ENCODE measurements around the gene ARHGAP27.

ARHGAP27 gene

DNA sequence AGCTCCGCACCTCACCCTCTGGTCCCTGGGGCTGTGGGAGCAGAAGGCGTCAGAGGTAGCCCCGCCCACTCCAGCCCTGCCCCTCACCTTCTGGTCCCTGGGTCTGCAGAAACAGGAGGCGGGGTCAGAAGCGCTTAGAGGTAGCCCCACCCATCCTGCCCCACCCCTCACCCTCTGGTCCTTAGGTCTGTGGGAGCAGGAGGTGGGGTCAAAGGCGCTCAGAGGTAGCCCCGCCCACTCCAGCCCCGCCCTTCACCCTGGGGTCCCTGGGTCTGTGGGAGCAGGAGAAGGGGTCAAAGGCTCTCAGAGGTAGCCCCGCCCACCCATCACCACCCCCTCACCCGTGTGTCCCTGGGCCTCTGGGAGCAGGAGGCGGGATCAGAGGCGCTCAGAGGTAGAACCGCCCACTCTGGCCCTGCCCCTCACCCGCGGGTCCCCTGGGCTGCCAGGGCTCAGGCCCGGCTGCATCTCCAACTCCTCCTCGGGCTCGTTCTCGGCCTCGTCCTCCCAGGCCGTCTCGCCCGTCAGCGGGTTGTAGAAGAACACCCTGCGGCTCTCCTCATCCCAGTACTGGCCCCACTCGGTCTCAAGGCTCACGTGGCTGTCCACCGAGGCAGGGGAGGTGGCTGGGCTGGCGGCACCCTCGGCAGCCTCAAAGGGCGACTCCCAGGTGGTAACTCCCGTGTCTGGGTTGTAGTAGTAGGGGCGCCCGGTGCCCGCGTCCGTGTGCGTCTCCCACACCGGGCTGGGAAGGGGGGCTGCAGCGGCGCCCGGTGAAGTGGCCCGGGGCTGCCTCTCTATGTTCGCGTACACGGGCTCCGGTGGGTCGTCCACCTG lies 27.2 kb downstream of the ARHGAP27 start:
- DNase-seq = no peak

- DNase-seq = no peak
These were observed 27.8 kb downstream of the ARHGAP27 start for GRCh38 chr17:45404870-45405249.

DNA sequence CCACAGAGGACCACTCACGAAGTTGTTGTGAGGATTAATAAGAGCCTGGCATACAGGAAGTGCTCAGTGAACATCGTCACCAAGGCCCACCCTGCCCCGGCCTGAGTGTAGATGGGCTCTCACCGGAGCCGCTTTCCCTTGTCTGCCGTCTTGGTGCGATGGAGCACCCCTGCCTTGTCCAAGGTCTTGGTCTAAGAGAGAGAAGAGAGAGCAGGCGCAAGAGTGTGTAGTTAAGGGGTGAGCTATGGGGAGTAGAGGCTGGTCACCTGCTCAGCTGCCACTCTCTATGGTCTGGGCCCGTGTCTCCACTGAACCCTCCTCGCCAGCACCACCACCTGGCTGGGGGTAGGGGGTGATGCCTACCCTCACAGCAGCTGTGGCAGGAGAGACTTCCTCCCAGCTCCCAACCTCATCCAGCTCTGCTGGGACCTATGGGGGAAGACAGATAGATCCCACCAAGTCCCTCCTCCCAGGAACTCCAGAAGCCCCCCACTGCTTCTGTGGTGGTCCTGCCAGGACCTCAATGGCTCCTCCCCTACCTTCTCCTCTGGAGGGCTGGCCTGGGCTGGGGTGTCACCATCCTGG lies 28.7 kb downstream of the ARHGAP27 start:
- no peak for DNase-seq

GRCh38 chr17:45402916-45403315 lies 29.8 kb downstream of the ARHGAP27 start:
- DNase-seq = no peak

DNA sequence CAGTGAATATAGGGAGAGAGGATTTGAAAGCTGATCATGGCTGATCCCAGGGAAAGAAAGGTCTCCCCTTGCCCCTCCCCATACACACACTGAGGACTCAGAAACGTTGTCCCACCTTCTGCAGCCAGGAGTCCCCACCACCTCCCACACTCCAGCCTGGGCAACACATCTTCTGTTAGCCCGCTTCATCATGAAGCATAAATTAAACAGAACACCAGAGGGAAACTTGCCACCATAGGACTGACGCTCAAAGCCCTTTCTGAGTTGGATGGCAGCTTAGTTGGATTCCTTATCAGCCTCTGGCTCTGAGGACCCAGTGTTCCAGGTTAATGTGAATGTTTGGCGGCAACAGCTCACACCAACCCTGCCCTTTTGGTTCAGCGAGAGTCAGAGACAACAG lies 33.9 kb downstream of the ARHGAP27 start:
- DNase-seq = no peak

GRCh38 chr17:45397796-45398195 lies 34.9 kb downstream of the ARHGAP27 start:
- no peak for DNase-seq

GRCh38 chr17:45396496-45397205 lies 36.0 kb downstream of the ARHGAP27 start:
- no peak for DNase-seq

DNA sequence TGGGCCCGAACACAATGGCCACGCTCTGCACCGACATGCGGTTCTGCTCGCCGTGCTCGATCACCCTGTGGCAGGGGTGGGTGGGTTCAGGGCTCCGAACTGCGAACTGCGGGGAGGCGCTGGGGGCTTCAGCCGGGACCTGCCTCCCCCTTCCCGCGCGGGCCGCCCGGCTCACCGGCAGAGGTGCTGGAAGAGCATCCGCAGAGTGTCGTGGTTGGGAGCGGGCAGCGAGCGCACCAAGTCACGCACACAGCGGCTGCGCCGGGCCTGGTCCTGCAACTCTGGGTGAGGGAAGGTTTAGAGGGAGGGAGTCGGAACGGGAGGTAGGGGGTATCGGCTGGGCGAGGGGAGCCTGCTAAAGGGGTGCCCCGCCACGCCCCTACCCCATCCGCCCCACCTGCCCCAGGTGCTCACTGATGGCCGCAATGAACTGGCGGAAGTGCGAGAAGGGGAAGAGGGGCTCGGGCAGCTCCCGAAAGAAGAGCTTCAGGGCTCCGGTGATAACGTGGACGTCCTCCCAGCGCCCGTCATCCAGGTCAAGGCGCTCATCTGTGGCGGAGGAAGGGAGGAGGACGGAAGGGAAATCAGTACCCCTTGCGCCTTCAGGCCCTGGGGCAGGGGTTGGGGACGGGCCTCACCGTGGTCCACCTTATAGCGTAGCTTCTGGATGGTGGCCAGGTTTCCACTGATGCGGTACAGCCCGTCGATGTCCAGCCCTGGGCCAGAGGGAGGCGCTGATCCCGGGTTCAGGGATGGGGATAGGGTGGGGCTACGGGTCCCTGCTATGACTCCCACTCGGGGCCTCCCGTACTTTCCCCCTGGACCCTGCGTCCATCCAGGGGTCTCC lies 36.9 kb downstream of the ARHGAP27 start:
- no peak for DNase-seq

DNA sequence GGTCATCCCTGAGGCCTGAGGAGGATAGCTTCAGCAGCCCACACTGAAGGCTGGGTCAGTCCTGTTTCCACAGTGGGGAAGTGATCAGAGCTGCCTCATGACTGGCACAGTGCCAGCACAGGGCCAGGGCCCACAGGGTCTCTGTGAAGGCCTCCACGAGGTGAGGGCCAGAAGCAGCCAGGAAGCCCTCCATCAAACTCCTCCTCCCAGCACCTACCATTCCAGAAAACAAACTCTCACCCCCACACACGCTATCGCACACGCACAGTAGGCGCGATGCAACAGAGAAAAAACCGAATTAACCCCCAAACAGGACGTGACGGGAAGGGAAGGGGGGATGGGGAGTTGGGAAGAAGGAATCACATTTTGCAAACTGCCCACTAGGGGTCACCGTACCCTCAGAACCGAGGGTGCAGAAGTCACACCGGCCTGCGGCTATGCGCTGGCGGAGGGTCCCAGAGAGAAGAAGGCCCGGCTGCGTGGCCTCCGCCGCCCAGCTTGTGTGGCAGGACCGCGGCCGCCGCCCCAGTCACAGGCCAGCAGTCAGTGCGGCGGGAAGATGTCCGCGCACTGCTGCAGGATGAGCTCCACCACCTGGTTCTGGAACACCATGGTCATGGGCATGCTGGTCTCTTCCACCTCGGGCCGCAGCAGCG lies 37.6 kb downstream of the ARHGAP27 start:
- DNase-seq = peak; percentile 62 to 85

- no peak for DNase-seq
These were observed 38.1 kb downstream of the ARHGAP27 start for GRCh38 chr17:45394564-45394912.

DNA sequence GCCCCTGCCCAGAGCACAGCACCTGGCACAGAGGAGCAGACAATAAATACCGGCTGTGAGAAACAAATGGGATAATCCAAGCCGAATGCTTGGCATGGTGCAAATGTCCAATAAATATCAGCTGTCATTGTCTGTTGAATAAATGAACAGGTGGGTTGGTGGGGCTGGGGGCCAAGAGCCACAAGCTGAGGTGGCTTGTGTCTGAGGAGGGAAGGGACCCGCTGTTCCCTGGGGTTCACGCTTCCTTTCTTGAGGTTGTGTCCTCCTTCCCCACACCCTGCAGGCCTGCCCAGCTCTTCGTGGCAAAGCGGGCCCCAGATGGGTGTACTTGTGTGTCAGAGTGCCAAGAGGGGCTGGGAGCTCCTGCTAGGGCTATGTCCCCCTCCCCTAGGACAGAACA lies 38.6 kb downstream of the ARHGAP27 start:
- DNase-seq = no peak

DNA sequence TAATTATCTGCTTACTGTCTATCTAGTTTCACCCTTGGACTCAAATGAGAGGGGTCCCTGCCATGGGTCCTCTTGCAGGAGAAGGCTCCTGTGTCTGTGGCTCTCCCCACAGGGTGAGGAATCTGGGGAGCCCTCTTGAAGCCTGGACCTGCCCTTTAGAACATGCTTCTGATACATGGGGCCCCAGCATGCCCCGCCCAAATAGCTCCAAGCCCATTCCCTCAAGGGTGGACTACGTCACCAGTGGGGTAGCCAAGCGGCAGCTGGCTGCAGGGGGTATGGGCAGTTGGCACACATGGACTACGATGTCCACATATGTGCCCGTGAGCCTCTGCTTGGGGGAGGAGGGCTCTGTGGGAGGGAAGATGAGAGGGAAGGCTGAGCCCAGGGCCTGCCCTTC lies 39.3 kb downstream of the ARHGAP27 start:
- DNase-seq = no peak

- DNase-seq = no peak
These were observed 40.8 kb downstream of the ARHGAP27 start for GRCh38 chr17:45391918-45392317.

GRCh38 chr17:45391291-45391690 lies 41.4 kb downstream of the ARHGAP27 start:
- DNase-seq = no peak

DNA sequence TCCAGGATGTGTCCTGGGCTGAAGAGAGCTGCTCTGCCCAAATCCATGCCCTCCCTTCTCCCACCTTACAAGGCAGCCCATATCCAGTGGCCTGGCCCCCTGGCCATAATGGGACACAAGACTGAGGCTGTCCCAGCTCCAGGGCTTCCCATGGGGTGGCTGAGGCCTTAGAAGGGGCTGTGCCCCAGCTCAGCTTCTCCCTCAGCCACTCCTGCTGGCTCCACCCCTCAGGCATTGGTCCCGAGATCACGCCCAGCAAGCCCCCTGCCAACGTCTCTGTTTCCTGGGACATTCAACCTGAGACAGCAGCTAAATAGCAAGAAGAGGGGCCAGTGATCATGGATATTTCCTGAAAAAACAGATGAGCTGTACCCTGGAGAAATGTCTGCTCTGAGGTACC lies 43.3 kb downstream of the ARHGAP27 start:
- no peak for DNase-seq

GRCh38 chr17:45388604-45389325 lies 43.9 kb downstream of the ARHGAP27 start:
- DNase-seq = no peak

DNA sequence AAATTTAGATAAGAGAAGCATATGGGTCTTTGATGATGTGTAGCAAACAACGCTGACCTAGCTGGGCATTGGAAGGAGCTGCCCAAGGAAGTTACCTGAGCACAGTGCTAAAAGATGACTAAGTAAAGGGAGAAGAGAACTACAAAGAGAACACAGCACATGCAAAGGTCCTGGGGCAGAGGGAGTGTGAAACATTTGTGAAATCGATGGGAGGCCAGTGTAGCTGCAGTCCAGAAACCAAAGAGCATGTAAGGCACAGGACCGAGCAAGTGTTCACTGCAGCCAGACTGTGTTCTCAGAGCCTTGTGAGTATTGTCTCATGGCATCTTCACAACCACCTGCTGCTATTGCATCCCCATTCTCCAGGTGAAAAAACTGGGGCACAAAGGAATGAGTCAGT lies 44.9 kb downstream of the ARHGAP27 start:
- no peak for DNase-seq

DNA sequence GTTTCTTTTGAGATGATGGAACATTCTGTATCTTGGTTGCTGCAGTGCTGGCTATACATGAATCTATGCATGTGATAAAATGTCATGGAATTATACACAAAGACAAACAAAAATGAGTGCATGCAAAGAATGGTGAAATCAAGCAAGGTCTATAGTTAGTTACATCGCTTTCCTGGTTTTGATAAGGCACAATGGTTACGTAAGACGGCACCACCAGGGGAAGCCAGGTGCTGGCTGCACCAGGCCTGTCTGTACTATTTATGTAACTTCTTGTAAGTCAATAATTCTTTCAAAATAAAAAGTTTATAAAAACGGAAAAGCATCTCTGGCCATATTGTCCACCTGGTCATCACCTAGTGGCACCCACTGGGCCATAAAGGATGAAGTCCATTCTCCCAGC lies 46.5 kb downstream of the ARHGAP27 start:
- no peak for DNase-seq

GRCh38 chr17:45385331-45385997 lies 47.2 kb downstream of the ARHGAP27 start:
- DNase-seq = peak; percentile 74 to 90

- DNase-seq = no peak
These were observed 47.8 kb downstream of the ARHGAP27 start for GRCh38 chr17:45384789-45385262.

All from NCI-H524 (cell line).